ENCODE data around the gene KAT7.
"Not testable (repeated sequence)": the region's sequence is repeated elsewhere in the genome, so short reads cannot be mapped to it uniquely, and the experiment has no call there.

Gene KAT7

GRCh38 chr17:49757151-49757777, 31.2 kb upstream of the KAT7 start:
- H4K20me1 ChIP-seq (ENCODE audit: low read depth, low read length) = no peaks in the 10 kb centered on the region
- H3K4me2 ChIP-seq (ENCODE audit: low read depth, low read length, poor library complexity, severe bottlenecking) = no peak overlapping the region
- no peak overlapping the region for H3K9ac ChIP-seq (ENCODE audit: low read length)
- no peaks in the 10 kb centered on the region for H3K36me3 ChIP-seq (ENCODE audit: low read length)
- H3K79me2 ChIP-seq (ENCODE audit: insufficient read depth, low read length) = no peaks in the 10 kb centered on the region
- H3K27me3 ChIP-seq (ENCODE audit: low read length) = no peaks in the 10 kb centered on the region
- TF ChIP-seq CTCF (IDR thresholded peaks at IDR 0.05; ENCODE audit: insufficient read depth, low read length, poor library complexity, severe bottlenecking) (no peak), EZH2phosphoT487 (conservative IDR thresholded peaks at IDR 0.05; ENCODE audit: low read length) (no peak)
- H3K9me2 ChIP-seq (replicated peaks; ENCODE audit: insufficient read depth, low read length) = no peaks in the 10 kb centered on the region
- H3F3A ChIP-seq (ENCODE audit: insufficient read depth) = no peaks in the 10 kb centered on the region
- H3K27ac ChIP-seq (ENCODE audit: low read depth, low read length) = no peak overlapping the region
- H3K4me3 ChIP-seq (ENCODE audit: insufficient read depth, low read length, poor library complexity, severe bottlenecking) = no peak overlapping the region
- H2AFZ ChIP-seq (ENCODE audit: low read depth, low read length, severe bottlenecking) = no peak overlapping the region
- no peaks in the 10 kb centered on the region for H3K9me3 ChIP-seq (ENCODE audit: insufficient read depth, low read length)

- H3F3A ChIP-seq (ENCODE audit: insufficient read depth); H3K27me3 ChIP-seq (ENCODE audit: low read length); H3K79me2 ChIP-seq (ENCODE audit: insufficient read depth, low read length); H3K4me3 ChIP-seq (ENCODE audit: insufficient read depth, low read length, poor library complexity, severe bottlenecking); H3K9ac ChIP-seq (ENCODE audit: low read length); H3K9me3 ChIP-seq (ENCODE audit: insufficient read depth, low read length); H3K4me2 ChIP-seq (ENCODE audit: low read depth, low read length, poor library complexity, severe bottlenecking); H3K27ac ChIP-seq (ENCODE audit: low read depth, low read length); H3K36me3 ChIP-seq (ENCODE audit: low read length); H4K20me1 ChIP-seq (ENCODE audit: low read depth, low read length); H3K9me2 ChIP-seq (replicated peaks; ENCODE audit: insufficient read depth, low read length); H2AFZ ChIP-seq (ENCODE audit: low read depth, low read length, severe bottlenecking): not testable (repeated sequence)
Measured at GRCh38 chr17:49758464-49759010, 29.9 kb upstream of the KAT7 start.

GRCh38 chr17:49759203-49759602, 29.3 kb upstream of the KAT7 start:
- no peaks in the 10 kb centered on the region for H3K9me2 ChIP-seq (replicated peaks; ENCODE audit: insufficient read depth, low read length)
- no peaks in the 10 kb centered on the region for H3K27me3 ChIP-seq (ENCODE audit: low read length)
- TF ChIP-seq CTCF (IDR thresholded peaks at IDR 0.05; ENCODE audit: insufficient read depth, low read length, poor library complexity, severe bottlenecking) (no peak), EZH2phosphoT487 (conservative IDR thresholded peaks at IDR 0.05; ENCODE audit: low read length) (no peak)
- no peak overlapping the region for H3K4me3 ChIP-seq (ENCODE audit: insufficient read depth, low read length, poor library complexity, severe bottlenecking)
- no peak overlapping the region for H3K4me2 ChIP-seq (ENCODE audit: low read depth, low read length, poor library complexity, severe bottlenecking)
- H2AFZ ChIP-seq (ENCODE audit: low read depth, low read length, severe bottlenecking) = no peak overlapping the region
- no peaks in the 10 kb centered on the region for H4K20me1 ChIP-seq (ENCODE audit: low read depth, low read length)
- no peaks in the 10 kb centered on the region for H3K36me3 ChIP-seq (ENCODE audit: low read length)
- no peaks in the 10 kb centered on the region for H3F3A ChIP-seq (ENCODE audit: insufficient read depth)
- no peaks in the 10 kb centered on the region for H3K79me2 ChIP-seq (ENCODE audit: insufficient read depth, low read length)
- H3K9ac ChIP-seq (ENCODE audit: low read length) = no peak overlapping the region
- no peak overlapping the region for H3K27ac ChIP-seq (ENCODE audit: low read depth, low read length)
- H3K9me3 ChIP-seq (ENCODE audit: insufficient read depth, low read length) = no peaks in the 10 kb centered on the region

- Histone ChIP-seq H3K9me3 (ENCODE audit: insufficient read depth, low read length) (no peaks in the 10 kb centered on the region), H2AFZ (ENCODE audit: low read depth, low read length, severe bottlenecking) (no peak overlapping the region), H3K9me2 (replicated peaks; ENCODE audit: insufficient read depth, low read length) (no peaks in the 10 kb centered on the region), H3K36me3 (ENCODE audit: low read length) (no peaks in the 10 kb centered on the region), H3K79me2 (ENCODE audit: insufficient read depth, low read length) (no peaks in the 10 kb centered on the region), H3F3A (ENCODE audit: insufficient read depth) (no peaks in the 10 kb centered on the region), H3K27ac (ENCODE audit: low read depth, low read length) (no peak overlapping the region), H4K20me1 (ENCODE audit: low read depth, low read length) (no peaks in the 10 kb centered on the region), H3K4me2 (ENCODE audit: low read depth, low read length, poor library complexity, severe bottlenecking) (no peak overlapping the region), H3K9ac (ENCODE audit: low read length) (no peak overlapping the region), H3K4me3 (ENCODE audit: insufficient read depth, low read length, poor library complexity, severe bottlenecking) (no peak overlapping the region), H3K27me3 (ENCODE audit: low read length) (no peaks in the 10 kb centered on the region)
- TF ChIP-seq EZH2phosphoT487 (conservative IDR thresholded peaks at IDR 0.05; ENCODE audit: low read length) (no peak), CTCF (IDR thresholded peaks at IDR 0.05; ENCODE audit: insufficient read depth, low read length, poor library complexity, severe bottlenecking) (no peak)
Measured at GRCh38 chr17:49760296-49760695, 28.2 kb upstream of the KAT7 start.
